GM18861 (cell line): Measurements from ENCODE around the gene MYEF2.

Experiments
- ATAC-seq: cut with Tn5 transposase; IDR thresholded peaks from one replicate; pipeline ENCODE4 v1.9.1; 2021; ENCODE audit not compliant: unreplicated experiment

Gene MYEF2

GRCh38 chr15:48177766-48178647 is at the start of gene MYEF2:
Gene MYEF2, minus strand, starts transcription at chr15:48178295. Its CDS starts 58 bp downstream, at chr15:48178237.
- peak; percentile 37 for ATAC-seq

- ATAC-seq = no peak
These were observed 47.7 kb upstream of the MYEF2 start for GRCh38 chr15:48225771-48226170.

- ATAC-seq = no peak
These were observed 44.5 kb upstream of the MYEF2 start for GRCh38 chr15:48222627-48223026.

GRCh38 chr15:48221885-48222284 is 43.8 kb upstream of the MYEF2 start:
- ATAC-seq = no peak

GRCh38 chr15:48221261-48221660 is 43.2 kb upstream of the MYEF2 start:
- ATAC-seq = no peak

- ATAC-seq = no peak
These were observed 27.9 kb upstream of the MYEF2 start, which contains the start of gene SLC12A1 for GRCh38 chr15:48205981-48206380. Gene SLC12A1, plus strand, starts transcription at chr15:48206302. Its CDS starts 1,418 bp downstream, at chr15:48207720.

- ATAC-seq = no peak
These were observed 24.0 kb upstream of the MYEF2 start for GRCh38 chr15:48202068-48202467.

- no peak for ATAC-seq
These were observed 13.6 kb upstream of the MYEF2 start, which contains the start of gene CTXN2 for GRCh38 chr15:48191574-48192225. Gene CTXN2, plus strand, starts transcription at chr15:48191665. Its CDS starts 9,636 bp downstream, at chr15:48201301.

- no peak for ATAC-seq
These were observed 13.0 kb upstream of the MYEF2 start for GRCh38 chr15:48190932-48191573.

- no peak for ATAC-seq
These were observed 8.2 kb upstream of the MYEF2 start for GRCh38 chr15:48186271-48186670.

GRCh38 chr15:48185529-48185928 is 7.4 kb upstream of the MYEF2 start:
- no peak for ATAC-seq

- no peak for ATAC-seq
These were observed 4.7 kb upstream of the MYEF2 start for GRCh38 chr15:48182749-48183148.

GRCh38 chr15:48178648-48178931 is 495 bp upstream of the MYEF2 start:
- no peak for ATAC-seq

- ATAC-seq = peak; percentile 41
These were observed 721 bp downstream of the MYEF2 start for GRCh38 chr15:48177383-48177765.

- ATAC-seq = peak; percentile 46
These were observed 1.1 kb downstream of the MYEF2 start for GRCh38 chr15:48176957-48177356.

- ATAC-seq = no peak
These were observed 2.0 kb downstream of the MYEF2 start for GRCh38 chr15:48176112-48176511.

GRCh38 chr15:48175126-48175525 is 3.0 kb downstream of the MYEF2 start:
- ATAC-seq = no peak

GRCh38 chr15:48170981-48171380 is 7.1 kb downstream of the MYEF2 start:
- ATAC-seq = no peak

GRCh38 chr15:48168616-48169015 is 9.5 kb downstream of the MYEF2 start:
- ATAC-seq = no peak

GRCh38 chr15:48153526-48153925 is 24.6 kb downstream of the MYEF2 start:
- ATAC-seq = no peak

- ATAC-seq = no peak
These were observed 28.2 kb downstream of the MYEF2 start for GRCh38 chr15:48149858-48150257.

- no peak for ATAC-seq
These were observed 30.7 kb downstream of the MYEF2 start for GRCh38 chr15:48147358-48147757.
